HT-29 (cell line): ENCODE measurements around the gene CTSE. TPM values are rescaled to one million over a fixed set of nuclear protein-coding genes. Genes with fewer than 3 reads are reported as not detected.

ENCODE experiments used
- DNase-seq: peaks from one replicate; pipeline ENCODE4 v3.0.0-alpha.2; 2015; ENCODE audit warnings: low spot score
- total RNA-seq: library from RNA; depleted of rRNA; stranded (reverse); fragments of >200 nt; shearing (Covaris generic); gene quantifications from 2 replicates; pipeline ENCODE4 v1.2.3, GENCODE V29; 2014

Gene CTSE
- total RNA-seq, 1 experiment from 2014 or later, result 6.6 TPM

GRCh38 chr1:205991237-205991636, 32.5 kb downstream of the CTSE start:
- no peak for DNase-seq

- no peak for DNase-seq
These were observed 33.5 kb downstream of the CTSE start for GRCh38 chr1:205990226-205990625.

GRCh38 chr1:205989786-205990185, 33.9 kb downstream of the CTSE start:
- DNase-seq, result no peak

GRCh38 chr1:205988585-205988995, 35.1 kb downstream of the CTSE start:
- no peak for DNase-seq

- DNase-seq, result no peak
These were observed 36.8 kb downstream of the CTSE start for GRCh38 chr1:205986861-205987260.

GRCh38 chr1:205986292-205986691, 37.4 kb downstream of the CTSE start:
- peak; percentile 36 for DNase-seq

GRCh38 chr1:205985330-205986005, 38.2 kb downstream of the CTSE start:
- no peak for DNase-seq

- DNase-seq, result peak; percentile 91
These were observed 39.6 kb downstream of the CTSE start for GRCh38 chr1:205983925-205984725.

- DNase-seq, result no peak
These were observed 42.4 kb downstream of the CTSE start for GRCh38 chr1:205981257-205981656.

GRCh38 chr1:205980237-205980870, 43.3 kb downstream of the CTSE start:
- no peak for DNase-seq

GRCh38 chr1:205979301-205979700, 44.4 kb downstream of the CTSE start:
- no peak for DNase-seq

- no peak for DNase-seq
These were observed 45.0 kb downstream of the CTSE start for GRCh38 chr1:205978676-205979075.

GRCh38 chr1:205977402-205978014, 46.2 kb downstream of the CTSE start:
- DNase-seq, result peak; percentile 86

GRCh38 chr1:205976708-205977401, 46.8 kb downstream of the CTSE start:
- no peak for DNase-seq

GRCh38 chr1:205976036-205976435, 47.7 kb downstream of the CTSE start:
- no peak for DNase-seq

GRCh38 chr1:205975387-205975998, 48.2 kb downstream of the CTSE start:
- no peak for DNase-seq

- no peak for DNase-seq
These were observed 49.0 kb downstream of the CTSE start for GRCh38 chr1:205974712-205975111.

- DNase-seq, result no peak
These were observed 50.1 kb downstream of the CTSE start for GRCh38 chr1:205973377-205974232.

GRCh38 chr1:205972491-205973168, 51.1 kb downstream of the CTSE start:
- DNase-seq, result no peak

GRCh38 chr1:205972081-205972480, 51.6 kb downstream of the CTSE start:
- no peak for DNase-seq
